ENCODE measurements around the gene BLID.

BLID gene

GRCh38 chr11:122138744-122139594, 23.0 kb upstream of the BLID start:
- DNase-seq: no peak

GRCh38 chr11:122137078-122137793, 21.2 kb upstream of the BLID start:
- DNase-seq: no peak

GRCh38 chr11:122131126-122131525, 15.1 kb upstream of the BLID start:
- DNase-seq: no peak

GRCh38 chr11:122128146-122128545, 12.1 kb upstream of the BLID start:
- no peak for DNase-seq

- DNase-seq: no peak
Observed at GRCh38 chr11:122127020-122127419, 11.0 kb upstream of the BLID start.

- no peak for DNase-seq
Observed at GRCh38 chr11:122126024-122126688, 10.1 kb upstream of the BLID start.

- no peak for DNase-seq
Observed at GRCh38 chr11:122123263-122123929, 7.4 kb upstream of the BLID start.

GRCh38 chr11:122122179-122122578, 6.2 kb upstream of the BLID start:
- no peak for DNase-seq

- no peak for DNase-seq
Observed at GRCh38 chr11:122120096-122120495, 4.1 kb upstream of the BLID start.

- DNase-seq: no peak
Observed at GRCh38 chr11:122116591-122116990, 576 bp upstream of the BLID start.

- DNase-seq: no peak
Observed at GRCh38 chr11:122114976-122115375, 1.0 kb downstream of the BLID start.

- DNase-seq: no peak
Observed at GRCh38 chr11:122113836-122114825, 1.9 kb downstream of the BLID start.

GRCh38 chr11:122112470-122113365, 3.3 kb downstream of the BLID start:
- no peak for DNase-seq

- DNase-seq: no peak
Observed at GRCh38 chr11:122109932-122110331, 6.1 kb downstream of the BLID start.

GRCh38 chr11:122108828-122109227, 7.2 kb downstream of the BLID start:
- DNase-seq: no peak

GRCh38 chr11:122108192-122108799, 7.7 kb downstream of the BLID start:
- no peak for DNase-seq

- DNase-seq: no peak
Observed at GRCh38 chr11:122107566-122107965, 8.4 kb downstream of the BLID start.

- DNase-seq: no peak
Observed at GRCh38 chr11:122107045-122107444, 9.0 kb downstream of the BLID start.

- DNase-seq: no peak
Observed at GRCh38 chr11:122105044-122105758, 10.8 kb downstream of the BLID start.

- no peak for DNase-seq
Observed at GRCh38 chr11:122104341-122104740, 11.7 kb downstream of the BLID start.

Data from stimulated activated naive CD4-positive, alpha-beta T cell (primary cell).